Endodermal cell (in vitro differentiated cells): ENCODE measurements around the gene PLA2G4D. TPM values are rescaled to one million over a fixed set of nuclear protein-coding genes. Genes with fewer than 3 reads are reported as not detected.
"Not testable (repeated sequence)": the region's sequence is repeated elsewhere in the genome, so short reads cannot be mapped to it uniquely, and the experiment has no call there.

Source experiments
- DNase-seq: peaks from one replicate; pipeline ENCODE4 v3.0.0-alpha.2; 2017
- H3K27ac ChIP-seq: 2 replicates; pipeline ENCODE4 v1.5.1; 2013; ENCODE audit warnings: mild to moderate bottlenecking, low read depth, low read length, moderate library complexity
- H3K27me3 ChIP-seq: 2 replicates; pipeline ENCODE4 v1.6.1; 2013; ENCODE audit warnings: mild to moderate bottlenecking, low read length, moderate library complexity; ENCODE audit not compliant: insufficient read depth, control insufficient read depth, poor library complexity, severe bottlenecking
- H3K36me3 ChIP-seq: 2 replicates; pipeline ENCODE4 v1.7.0; 2013; ENCODE audit warnings: mild to moderate bottlenecking, low read length, moderate library complexity; ENCODE audit not compliant: control insufficient read depth, insufficient read depth
- H3K4me1 ChIP-seq: one replicate; pipeline ENCODE4 v1.7.0; 2013; ENCODE audit warnings: low read length; ENCODE audit not compliant: control insufficient read depth, insufficient read depth
- H3K4me3 ChIP-seq: 2 replicates; pipeline ENCODE4 v1.5.1; 2013; ENCODE audit warnings: mild to moderate bottlenecking, low read length, moderate library complexity
- H3K9ac ChIP-seq: 2 replicates; pipeline ENCODE4 v1.6.1; 2013; ENCODE audit warnings: mild to moderate bottlenecking, low read length, moderate library complexity; ENCODE audit not compliant: poor library complexity, severe bottlenecking; ENCODE audit errors: extremely low read depth
- H3K9me3 ChIP-seq: 2 replicates; pipeline ENCODE4 v1.6.1; 2013; ENCODE audit warnings: mild to moderate bottlenecking, low read length, moderate library complexity; ENCODE audit not compliant: control insufficient read depth
- H3K27ac Mint-ChIP-seq: 2 replicates; pipeline ENCODE4 v1.8.0; 2020; ENCODE audit warnings: mixed read lengths
- H3K27me3 Mint-ChIP-seq: 2 replicates; pipeline ENCODE4 v1.8.0; 2021; ENCODE audit warnings: mild to moderate bottlenecking, mixed read lengths; ENCODE audit not compliant: insufficient read depth
- H3K36me3 Mint-ChIP-seq: 2 replicates; pipeline ENCODE4 v1.8.0; 2020; ENCODE audit warnings: low read depth, mixed read lengths
- H3K4me1 Mint-ChIP-seq: 2 replicates; pipeline ENCODE4 v1.8.0; 2020; ENCODE audit warnings: mixed read lengths
- H3K4me3 Mint-ChIP-seq: 2 replicates; pipeline ENCODE4 v1.8.0; 2020; ENCODE audit warnings: mild to moderate bottlenecking, moderate library complexity, mixed read lengths
- H3K9me3 Mint-ChIP-seq: 2 replicates; pipeline ENCODE4 v1.8.0; 2020; ENCODE audit warnings: mild to moderate bottlenecking, mixed read lengths
- CTCF ChIP-seq: fragments of 200-600 bp; sonication (generic); conservative IDR thresholded peaks from 2 replicates; pipeline ENCODE4 v1.5.0; 2021; ENCODE audit warnings: antibody characterized with exemption, mild to moderate bottlenecking
- WGBS, 2 experiments: methylation state at CpG; one replicate each; pipeline versions ENCODE4 v1.1.5 to v1.1.7; 2013; ENCODE audit warnings: missing lambda C conversion rate in 2 of 2, mixed read lengths in 1 of 2; ENCODE audit not compliant: insufficient coverage in 1 of 2, insufficient read length in 1 of 2; 5-methylcytosine and 5-hydroxymethylcytosine counted together
- total RNA-seq, 2 donors: library from RNA; stranded (reverse); fragmentation: NEBNext Ultra II Directional in 1 of 2; extraction: Animal tissue kit (Norgen Biotek cat#: 25700) in 1 of 2; gene quantifications; 2 replicates in 1 of 2; 3 replicates in 1 of 2; pipeline ENCODE4 v1.2.1, GENCODE V29; 2021

Gene PLA2G4D
- total RNA-seq, 2 donors from 2014 or later, result not detected

GRCh38 chr15:42097018-42097417, 2.7 kb upstream of the PLA2G4D start:
- Mint-ChIP-seq H3K27ac (no peak overlapping the region), H3K36me3 (no peaks in the 10 kb centered on the region), H3K9me3 (no peaks in the 10 kb centered on the region), H3K4me3 (no peak overlapping the region), H3K4me1 (peaks cover 8% of the 10 kb centered on the region), H3K27me3 (no peaks in the 10 kb centered on the region)
- TF ChIP-seq CTCF, result no peak
- no peak overlapping the region for H3K9ac ChIP-seq
- 94 to 96% methylated on average over 2 to 3 of the region's 5 CpGs for WGBS, 2 experiments
- DNase-seq, result no peak
- H3K27ac ChIP-seq, result no peak overlapping the region
- peaks cover 5% of the 10 kb centered on the region for H3K4me1 ChIP-seq
- no peaks in the 10 kb centered on the region for H3K27me3 ChIP-seq
- no peaks in the 10 kb centered on the region for H3K36me3 ChIP-seq
- no peak overlapping the region for H3K4me3 ChIP-seq
- H3K9me3 ChIP-seq, result no peaks in the 10 kb centered on the region

GRCh38 chr15:42093966-42094365, 396 bp downstream of the PLA2G4D start:
- H3K9ac ChIP-seq, result no peak overlapping the region
- H3K9me3 Mint-ChIP-seq, result no peaks in the 10 kb centered on the region
- no peak overlapping the region for H3K27ac ChIP-seq

GRCh38 chr15:42092398-42093318, 1.7 kb downstream of the PLA2G4D start:
- Mint-ChIP-seq H3K27ac (peak overlapping the region; percentile 79), H3K4me3 (no peak overlapping the region), H3K27me3 (no peaks in the 10 kb centered on the region), H3K4me1 (peaks cover 11% of the 10 kb centered on the region), H3K36me3 (no peaks in the 10 kb centered on the region), H3K9me3 (no peaks in the 10 kb centered on the region)
- WGBS, 2 experiments, result 72 to 76% methylated on average over 18 to 21 of the region's 21 CpGs
- H3K9me3 ChIP-seq, result no peaks in the 10 kb centered on the region
- no peak overlapping the region for H3K27ac ChIP-seq
- no peak overlapping the region for H3K9ac ChIP-seq
- H3K4me3 ChIP-seq, result no peak overlapping the region
- DNase-seq, result peak; percentile 68
- H3K36me3 ChIP-seq, result no peaks in the 10 kb centered on the region
- peaks cover 5% of the 10 kb centered on the region for H3K4me1 ChIP-seq
- no peaks in the 10 kb centered on the region for H3K27me3 ChIP-seq
- no peak for TF ChIP-seq CTCF

More at GRCh38 chr15:42093966-42094365, 396 bp downstream of the PLA2G4D start:
- Mint-ChIP-seq H3K4me3 (no peak overlapping the region), H3K36me3 (no peaks in the 10 kb centered on the region), H3K27me3 (no peaks in the 10 kb centered on the region), H3K4me1 (peaks cover 11% of the 10 kb centered on the region), H3K27ac (no peak overlapping the region)
- no peaks in the 10 kb centered on the region for H3K9me3 ChIP-seq
- peaks cover 5% of the 10 kb centered on the region for H3K4me1 ChIP-seq
- DNase-seq, result no peak
- no peak overlapping the region for H3K4me3 ChIP-seq
- WGBS, 2 experiments, result 95% methylated on average over 7 of the region's 7 CpGs; no CpG with 5 or more reads in 1 of the 2 experiments
- H3K27me3 ChIP-seq, result no peaks in the 10 kb centered on the region
- no peak for TF ChIP-seq CTCF
- H3K36me3 ChIP-seq, result no peaks in the 10 kb centered on the region

GRCh38 chr15:42091753-42092397, 2.5 kb downstream of the PLA2G4D start:
- not testable (repeated sequence) for H3K4me1 ChIP-seq, H3K9ac ChIP-seq, H3K4me3 Mint-ChIP-seq, H3K27me3 ChIP-seq, H3K9me3 Mint-ChIP-seq, H3K27ac ChIP-seq, H3K36me3 ChIP-seq, H3K4me3 ChIP-seq, H3K27me3 Mint-ChIP-seq, H3K36me3 Mint-ChIP-seq, H3K9me3 ChIP-seq
- WGBS, 2 experiments, result 61 to 72% methylated on average over 6 to 13 of the region's 14 CpGs
- peaks cover 11% of the 10 kb centered on the region for H3K4me1 Mint-ChIP-seq
- peak; percentile 58 for DNase-seq
- peak overlapping the region; percentile 79 for H3K27ac Mint-ChIP-seq
